ENCODE measurements around the gene BLMH. TPM values are rescaled to one million over a fixed set of nuclear protein-coding genes. Genes with fewer than 3 reads are reported as not detected.

BLMH gene
- total RNA-seq, 4 donors from 2014 or later: 17.0 to 32.4 (median 28.6) TPM

DNA sequence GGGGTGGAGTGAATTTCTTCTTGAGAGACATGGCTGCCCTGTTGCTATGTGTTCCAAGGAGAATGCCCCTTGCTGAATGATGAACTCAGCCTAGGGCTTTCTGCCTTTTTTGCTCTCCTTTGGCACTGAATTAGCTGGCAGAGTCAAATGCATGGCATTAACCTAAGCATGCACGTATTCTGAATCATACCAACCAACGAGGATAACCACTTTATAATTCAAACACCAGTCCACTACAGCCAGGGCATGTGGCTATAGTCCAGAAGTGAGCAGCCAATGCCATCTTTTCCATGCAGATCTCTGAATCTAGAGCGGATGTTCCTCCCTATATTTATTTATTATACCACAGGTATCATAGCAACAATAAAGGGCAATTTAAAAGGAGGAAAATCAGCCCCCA, 26.4 kb upstream of the BLMH start:
- TF ChIP-seq CTCF (IDR thresholded peaks at IDR 0.05; ENCODE audit: low read depth): no peak

DNA sequence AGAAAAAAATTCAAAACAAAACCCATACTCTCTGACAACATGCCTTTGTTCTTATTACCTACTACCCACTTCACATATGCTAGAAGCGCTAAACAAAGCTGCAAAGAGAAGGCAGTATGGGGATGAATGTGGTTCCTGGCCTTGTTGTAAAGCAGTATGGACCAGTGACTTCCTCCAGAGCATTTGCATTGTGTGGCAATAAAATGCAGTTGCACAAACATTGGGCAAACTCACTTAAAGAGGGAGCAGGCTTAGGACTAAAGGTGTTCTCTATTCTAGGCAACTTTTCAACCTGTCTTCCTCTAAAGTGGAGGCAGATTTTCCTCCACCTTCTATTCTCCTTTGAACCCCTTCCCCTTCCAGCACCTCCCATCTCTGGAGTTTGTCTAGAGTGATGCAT, 25.0 kb upstream of the BLMH start:
- no peak for TF ChIP-seq CTCF (IDR thresholded peaks at IDR 0.05; ENCODE audit: low read depth)

GRCh38 chr17:30315106-30315505, 23.4 kb upstream of the BLMH start:
- TF ChIP-seq CTCF (IDR thresholded peaks at IDR 0.05; ENCODE audit: low read depth): no peak

- TF ChIP-seq CTCF (IDR thresholded peaks at IDR 0.05; ENCODE audit: low read depth): no peak
These were observed 22.7 kb upstream of the BLMH start for GRCh38 chr17:30314474-30314873.

DNA sequence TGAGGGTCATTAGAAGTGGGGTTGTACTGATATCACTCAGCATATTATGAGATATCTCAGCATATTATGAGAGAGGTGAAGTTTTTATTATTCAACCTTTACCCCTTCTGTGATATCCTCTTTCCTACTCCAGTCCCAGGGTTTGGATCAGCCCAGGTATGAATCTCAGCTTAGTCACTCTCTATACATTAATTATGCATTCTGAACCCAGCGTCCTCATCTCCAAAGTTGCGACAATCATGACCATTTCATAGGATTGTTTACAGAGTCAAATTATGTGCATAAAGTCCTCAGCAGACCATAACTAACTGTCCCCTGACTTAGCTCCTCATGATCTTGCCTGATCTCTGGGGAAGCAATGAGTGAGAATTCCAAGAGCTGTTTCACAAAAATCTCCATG, 20.5 kb upstream of the BLMH start:
- no peak for TF ChIP-seq CTCF (IDR thresholded peaks at IDR 0.05; ENCODE audit: low read depth)

- TF ChIP-seq CTCF (IDR thresholded peaks at IDR 0.05; ENCODE audit: low read depth): no peak
These were observed 18.8 kb upstream of the BLMH start for GRCh38 chr17:30310562-30310961.

DNA sequence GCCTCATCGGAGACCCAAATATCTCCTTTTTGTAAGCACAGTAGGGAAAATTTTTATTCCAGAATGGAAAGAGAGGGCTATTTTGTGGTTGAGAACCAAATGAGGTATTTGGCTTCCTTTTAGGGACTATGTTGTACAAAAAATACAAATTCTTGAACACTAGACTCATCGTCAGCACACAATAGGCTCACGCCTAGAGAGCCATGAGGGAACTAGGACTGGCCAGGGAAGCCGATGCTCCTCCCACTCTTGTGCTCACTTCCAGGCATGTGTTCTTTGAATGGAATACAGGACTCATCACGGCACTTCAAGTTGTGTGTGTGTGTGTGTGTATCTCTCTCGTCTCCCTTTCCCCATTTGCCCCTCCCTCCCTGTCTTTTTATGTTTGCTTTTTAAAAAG, 17.8 kb upstream of the BLMH start:
- TF ChIP-seq CTCF (IDR thresholded peaks at IDR 0.05; ENCODE audit: low read depth): no peak

DNA sequence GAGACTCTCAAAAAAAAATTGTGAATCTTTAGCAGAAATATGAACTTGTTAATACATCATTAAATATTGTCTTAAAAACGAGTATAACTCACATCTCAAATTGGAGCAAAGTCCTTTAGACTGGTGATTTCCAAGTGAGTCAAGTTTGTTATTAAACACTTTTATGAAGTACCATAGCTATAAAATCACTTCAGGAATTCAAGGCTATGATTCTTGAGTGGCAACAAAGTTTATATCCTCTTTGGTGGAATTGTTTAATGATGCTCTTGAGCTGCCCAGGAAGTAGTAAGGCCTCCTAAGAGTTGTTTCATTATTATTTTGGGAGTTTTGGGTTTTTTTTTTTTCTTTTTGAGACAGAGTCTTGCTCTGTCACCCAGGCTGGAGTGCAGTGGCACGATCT, 16.7 kb upstream of the BLMH start:
- TF ChIP-seq CTCF (IDR thresholded peaks at IDR 0.05; ENCODE audit: low read depth): no peak

Measured in subcutaneous adipose tissue (tissue), 4 donors.